ENCODE results near the gene NPTXR.

Gene NPTXR

GRCh38 chr22:38866399-38867123, 22.7 kb upstream of the NPTXR start:
- no peaks in the 10 kb centered on the region for H3K36me3 ChIP-seq (ENCODE audit: control insufficient read depth, insufficient read depth, low read length)
- no peaks in the 10 kb centered on the region for H3K9me3 ChIP-seq (ENCODE audit: control insufficient read depth, low read length)
- no peak overlapping the region for H3K9ac ChIP-seq (ENCODE audit: low read length)
- peaks cover 39% of the 10 kb centered on the region for H3K4me1 ChIP-seq (ENCODE audit: control insufficient read depth, insufficient read depth, low read length)
- no peak overlapping the region for H3K4me3 ChIP-seq (ENCODE audit: low read length)
- peaks cover 6% of the 10 kb centered on the region for H3K27me3 ChIP-seq (ENCODE audit: control insufficient read depth, insufficient read depth, low read length)

GRCh38 chr22:38866024-38866398, 22.2 kb upstream of the NPTXR start:
- Histone ChIP-seq H3K4me1 (ENCODE audit: control insufficient read depth, insufficient read depth, low read length) (peaks cover 33% of the 10 kb centered on the region), H3K27me3 (ENCODE audit: control insufficient read depth, insufficient read depth, low read length) (peaks cover 3% of the 10 kb centered on the region), H3K9ac (ENCODE audit: low read length) (no peak overlapping the region), H3K4me3 (ENCODE audit: low read length) (no peak overlapping the region), H3K9me3 (ENCODE audit: control insufficient read depth, low read length) (no peaks in the 10 kb centered on the region), H3K36me3 (ENCODE audit: control insufficient read depth, insufficient read depth, low read length) (no peaks in the 10 kb centered on the region)

GRCh38 chr22:38865201-38866023, 21.6 kb upstream of the NPTXR start:
- Histone ChIP-seq H3K4me1 (ENCODE audit: control insufficient read depth, insufficient read depth, low read length) (peaks cover 28% of the 10 kb centered on the region), H3K4me3 (ENCODE audit: low read length) (no peak overlapping the region), H3K36me3 (ENCODE audit: control insufficient read depth, insufficient read depth, low read length) (no peaks in the 10 kb centered on the region), H3K9ac (ENCODE audit: low read length) (peak overlapping the region; percentile 49), H3K9me3 (ENCODE audit: control insufficient read depth, low read length) (no peaks in the 10 kb centered on the region), H3K27me3 (ENCODE audit: control insufficient read depth, insufficient read depth, low read length) (no peaks in the 10 kb centered on the region)

GRCh38 chr22:38864361-38865191, 20.7 kb upstream of the NPTXR start:
- Histone ChIP-seq H3K9ac (ENCODE audit: low read length) (peak overlapping the region; percentile 49), H3K4me1 (ENCODE audit: control insufficient read depth, insufficient read depth, low read length) (peaks cover 29% of the 10 kb centered on the region), H3K4me3 (ENCODE audit: low read length) (no peak overlapping the region), H3K36me3 (ENCODE audit: control insufficient read depth, insufficient read depth, low read length) (no peaks in the 10 kb centered on the region), H3K27me3 (ENCODE audit: control insufficient read depth, insufficient read depth, low read length) (no peaks in the 10 kb centered on the region), H3K9me3 (ENCODE audit: control insufficient read depth, low read length) (no peaks in the 10 kb centered on the region)

GRCh38 chr22:38863531-38864131, 19.8 kb upstream of the NPTXR start:
- Histone ChIP-seq H3K4me1 (ENCODE audit: control insufficient read depth, insufficient read depth, low read length) (peaks cover 28% of the 10 kb centered on the region), H3K9ac (ENCODE audit: low read length) (no peak overlapping the region), H3K9me3 (ENCODE audit: control insufficient read depth, low read length) (no peaks in the 10 kb centered on the region), H3K4me3 (ENCODE audit: low read length) (no peak overlapping the region), H3K36me3 (ENCODE audit: control insufficient read depth, insufficient read depth, low read length) (no peaks in the 10 kb centered on the region), H3K27me3 (ENCODE audit: control insufficient read depth, insufficient read depth, low read length) (no peaks in the 10 kb centered on the region)

- H3K4me3 ChIP-seq (ENCODE audit: low read length), result no peak overlapping the region
- H3K9ac ChIP-seq (ENCODE audit: low read length), result no peak overlapping the region
- peaks cover 28% of the 10 kb centered on the region for H3K4me1 ChIP-seq (ENCODE audit: control insufficient read depth, insufficient read depth, low read length)
Measured at GRCh38 chr22:38862375-38863329, 18.8 kb upstream of the NPTXR start.

GRCh38 chr22:38861927-38862326, 18.1 kb upstream of the NPTXR start:
- no peaks in the 10 kb centered on the region for H3K36me3 ChIP-seq (ENCODE audit: control insufficient read depth, insufficient read depth, low read length)
- H3K9ac ChIP-seq (ENCODE audit: low read length), result no peak overlapping the region

More at GRCh38 chr22:38862375-38863329, 18.8 kb upstream of the NPTXR start:
- Histone ChIP-seq H3K36me3 (ENCODE audit: control insufficient read depth, insufficient read depth, low read length) (no peaks in the 10 kb centered on the region), H3K27me3 (ENCODE audit: control insufficient read depth, insufficient read depth, low read length) (no peaks in the 10 kb centered on the region), H3K9me3 (ENCODE audit: control insufficient read depth, low read length) (no peaks in the 10 kb centered on the region)

GRCh38 chr22:38861170-38861876, 17.5 kb upstream of the NPTXR start:
- Histone ChIP-seq H3K4me3 (ENCODE audit: low read length) (no peak overlapping the region), H3K9me3 (ENCODE audit: control insufficient read depth, low read length) (no peaks in the 10 kb centered on the region), H3K9ac (ENCODE audit: low read length) (no peak overlapping the region), H3K36me3 (ENCODE audit: control insufficient read depth, insufficient read depth, low read length) (no peaks in the 10 kb centered on the region), H3K27me3 (ENCODE audit: control insufficient read depth, insufficient read depth, low read length) (no peaks in the 10 kb centered on the region), H3K4me1 (ENCODE audit: control insufficient read depth, insufficient read depth, low read length) (peaks cover 28% of the 10 kb centered on the region)

More at GRCh38 chr22:38861927-38862326, 18.1 kb upstream of the NPTXR start:
- Histone ChIP-seq H3K4me3 (ENCODE audit: low read length) (no peak overlapping the region), H3K9me3 (ENCODE audit: control insufficient read depth, low read length) (no peaks in the 10 kb centered on the region), H3K4me1 (ENCODE audit: control insufficient read depth, insufficient read depth, low read length) (peaks cover 28% of the 10 kb centered on the region), H3K27me3 (ENCODE audit: control insufficient read depth, insufficient read depth, low read length) (no peaks in the 10 kb centered on the region)

- Histone ChIP-seq H3K9ac (ENCODE audit: low read length) (no peak overlapping the region), H3K9me3 (ENCODE audit: control insufficient read depth, low read length) (no peaks in the 10 kb centered on the region), H3K36me3 (ENCODE audit: control insufficient read depth, insufficient read depth, low read length) (no peaks in the 10 kb centered on the region), H3K27me3 (ENCODE audit: control insufficient read depth, insufficient read depth, low read length) (no peaks in the 10 kb centered on the region), H3K4me3 (ENCODE audit: low read length) (no peak overlapping the region), H3K4me1 (ENCODE audit: control insufficient read depth, insufficient read depth, low read length) (peaks cover 28% of the 10 kb centered on the region)
Measured at GRCh38 chr22:38860283-38861169, 16.7 kb upstream of the NPTXR start.

Data from mucosa of stomach (tissue), 1 donor.